ENCODE measurements around the gene C1QTNF5. TPM values are rescaled to one million over a fixed set of nuclear protein-coding genes. Genes with fewer than 3 reads are reported as not detected.

C1QTNF5 gene
- polyA plus RNA-seq, 1 donor = 23.2 TPM

- DNase-seq (ENCODE audit: low read depth) = no peak
Measured at GRCh38 chr11:119373059-119373920, 32.6 kb upstream of the C1QTNF5 start.

- DNase-seq (ENCODE audit: low read depth) = no peak
Measured at GRCh38 chr11:119372260-119373058, 31.8 kb upstream of the C1QTNF5 start.

GRCh38 chr11:119371778-119372182 is 31.1 kb upstream of the C1QTNF5 start:
- DNase-seq (ENCODE audit: low read depth) = no peak

GRCh38 chr11:119371067-119371601 is 30.5 kb upstream of the C1QTNF5 start:
- DNase-seq (ENCODE audit: low read depth) = no peak

GRCh38 chr11:119370486-119371046 is 29.9 kb upstream of the C1QTNF5 start:
- no peak for DNase-seq (ENCODE audit: low read depth)

- DNase-seq (ENCODE audit: low read depth) = no peak
Measured at GRCh38 chr11:119369132-119369925, 28.6 kb upstream of the C1QTNF5 start.

GRCh38 chr11:119368121-119369034 is 27.7 kb upstream of the C1QTNF5 start:
- DNase-seq (ENCODE audit: low read depth) = no peak

GRCh38 chr11:119367661-119368120 is 27.0 kb upstream of the C1QTNF5 start:
- no peak for DNase-seq (ENCODE audit: low read depth)

- no peak for DNase-seq (ENCODE audit: low read depth)
Measured at GRCh38 chr11:119366690-119367620, 26.3 kb upstream of the C1QTNF5 start.

GRCh38 chr11:119365071-119365591 is 24.4 kb upstream of the C1QTNF5 start:
- no peak for DNase-seq (ENCODE audit: low read depth)

- no peak for DNase-seq (ENCODE audit: low read depth)
Measured at GRCh38 chr11:119363851-119364590, 23.3 kb upstream of the C1QTNF5 start.

- DNase-seq (ENCODE audit: low read depth) = no peak
Measured at GRCh38 chr11:119363081-119363850, 22.6 kb upstream of the C1QTNF5 start.

GRCh38 chr11:119362741-119363080 is 22.0 kb upstream of the C1QTNF5 start:
- DNase-seq (ENCODE audit: low read depth) = no peak

- DNase-seq (ENCODE audit: low read depth) = no peak
Measured at GRCh38 chr11:119361941-119362725, 21.4 kb upstream of the C1QTNF5 start.

GRCh38 chr11:119361056-119361787 is 20.5 kb upstream of the C1QTNF5 start:
- DNase-seq (ENCODE audit: low read depth) = no peak
